Endothelial cell of hepatic sinusoid (primary cell): ENCODE results near the gene PTGES3L.
"Not testable (repeated sequence)": the region's sequence is repeated elsewhere in the genome, so short reads cannot be mapped to it uniquely, and the experiment has no call there.

ENCODE experiments used
- in situ Hi-C: cut with HindIII; loops from 2 replicates; pipeline ENCODE4 v1.10.0; 2017; ENCODE audit warnings: low sequenced_read_pairs

Gene PTGES3L

DNA sequence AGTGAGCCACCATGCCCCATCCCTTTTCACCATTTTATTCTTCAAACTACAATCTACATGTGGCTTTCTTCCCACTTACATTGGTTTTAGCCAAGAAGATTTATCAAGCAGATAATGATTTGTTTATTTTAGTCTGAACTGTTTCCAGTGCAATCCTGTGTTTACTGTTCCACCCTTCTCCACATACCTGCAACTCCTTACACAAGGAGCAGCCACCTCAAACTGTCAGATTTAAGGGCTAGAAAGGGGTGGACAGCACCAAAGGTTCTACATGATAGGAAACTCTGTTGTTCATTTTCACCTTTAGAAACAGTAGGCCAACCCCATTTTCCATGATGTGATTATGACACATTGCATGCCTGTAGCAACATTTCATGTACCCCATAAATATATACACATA lies 2.4 kb upstream of the PTGES3L start:
- in situ Hi-C loops, result no loop called here

DNA sequence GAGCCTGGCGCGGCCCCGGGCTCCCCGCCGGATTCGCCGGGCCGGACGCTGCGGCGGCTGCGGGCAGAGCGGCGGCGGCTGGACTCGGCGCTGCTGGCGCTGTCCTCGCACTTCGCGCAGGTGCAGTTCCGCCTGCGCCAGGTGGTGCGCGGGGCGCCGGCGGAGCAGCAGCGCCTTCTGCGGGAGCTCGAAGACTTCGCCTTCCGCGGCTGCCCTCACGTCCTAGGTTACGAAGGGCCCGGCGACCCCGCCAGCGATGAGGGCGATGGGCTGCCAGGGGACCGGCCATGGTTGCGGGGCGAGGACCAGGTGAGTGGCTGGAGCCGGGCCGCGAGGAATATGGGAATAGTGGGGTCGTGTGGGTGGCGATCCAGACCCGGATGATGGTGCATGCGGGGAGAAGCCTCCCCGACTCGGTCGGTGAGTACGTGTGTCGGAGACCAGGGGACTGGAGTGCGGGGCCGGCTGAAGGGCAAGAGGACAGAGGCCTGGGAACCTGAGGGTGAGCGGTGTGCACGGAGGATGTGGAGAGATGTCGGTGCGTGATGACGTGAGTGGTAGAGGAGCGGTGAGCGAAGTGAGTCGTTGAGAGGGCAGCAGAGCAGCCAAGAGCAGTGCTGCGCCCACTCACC lies 1.0 kb upstream of the PTGES3L start:
- in situ Hi-C loops, result no loop called here

DNA sequence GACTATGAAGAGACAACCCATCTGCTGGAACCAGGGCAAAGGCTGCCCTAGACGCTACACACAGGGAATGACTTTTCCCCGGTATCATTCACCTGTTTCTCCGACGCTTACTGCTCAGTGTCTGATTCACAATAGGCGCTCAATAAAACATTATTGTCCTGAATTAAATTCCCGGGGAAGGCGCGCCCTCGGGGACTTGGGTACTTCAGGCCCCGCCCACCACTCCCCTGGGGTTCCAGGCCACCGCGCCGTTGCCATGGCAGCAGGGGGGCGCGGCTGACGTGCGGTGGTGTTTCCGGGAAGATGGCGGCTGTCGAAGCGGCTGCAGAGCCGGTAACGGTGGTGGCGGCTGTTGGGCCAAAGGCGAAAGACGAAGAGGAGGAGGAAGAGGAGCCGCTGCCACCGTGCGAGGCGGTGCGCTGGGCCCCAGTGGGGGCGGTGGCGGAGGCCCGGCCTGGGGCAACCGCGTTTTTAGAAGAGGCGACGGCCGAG lies 440 bp upstream of the PTGES3L start, which contains the start of gene RUNDC1:
Gene RUNDC1, plus strand, starts transcription at position 292 of the 492 bp plus-strand sequence. Its CDS starts 12 bp downstream, at position 304.
- in situ Hi-C loops, result no loop called here

DNA sequence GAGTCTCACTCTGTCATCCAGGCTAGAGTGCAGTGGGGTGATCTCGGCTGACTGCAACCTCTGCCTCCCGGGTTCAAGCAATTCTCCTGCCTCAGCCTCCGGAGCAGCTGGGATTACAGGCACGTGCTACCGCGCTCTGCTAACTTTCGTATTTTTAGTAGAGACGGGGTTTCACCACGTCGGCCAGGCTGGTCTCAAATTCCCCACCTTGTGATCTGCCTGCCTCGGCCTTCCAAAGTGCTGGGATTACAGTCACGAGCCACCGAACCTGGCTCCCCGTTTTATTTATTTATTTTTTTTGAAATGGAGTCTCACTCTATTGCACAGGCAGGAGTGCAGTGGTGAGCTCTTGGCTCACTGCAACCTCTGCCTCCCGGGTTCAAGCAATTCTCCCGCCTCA lies 4.2 kb downstream of the PTGES3L start:
- in situ Hi-C loops, result not testable (repeated sequence)

DNA sequence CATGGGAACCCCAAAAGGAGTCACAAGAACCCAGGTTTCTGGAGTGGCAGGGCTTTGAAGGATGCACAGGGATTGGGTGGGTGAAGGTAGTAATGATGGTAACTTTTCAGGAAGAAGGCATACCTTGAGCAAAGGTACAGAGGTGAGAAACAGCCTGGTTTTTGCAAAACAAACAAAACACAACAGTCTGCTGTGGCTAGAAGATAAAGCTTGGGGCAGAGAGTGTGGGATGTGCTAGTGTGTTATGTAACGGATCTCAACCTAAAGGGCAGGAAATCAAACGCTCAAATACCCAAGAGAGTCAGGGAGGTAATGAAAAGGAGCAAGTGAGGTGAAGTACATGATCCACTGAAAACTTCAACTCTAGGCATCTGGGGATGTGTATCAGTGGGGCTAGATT lies 4.6 kb downstream of the PTGES3L start:
- in situ Hi-C loops, result no loop called here

DNA sequence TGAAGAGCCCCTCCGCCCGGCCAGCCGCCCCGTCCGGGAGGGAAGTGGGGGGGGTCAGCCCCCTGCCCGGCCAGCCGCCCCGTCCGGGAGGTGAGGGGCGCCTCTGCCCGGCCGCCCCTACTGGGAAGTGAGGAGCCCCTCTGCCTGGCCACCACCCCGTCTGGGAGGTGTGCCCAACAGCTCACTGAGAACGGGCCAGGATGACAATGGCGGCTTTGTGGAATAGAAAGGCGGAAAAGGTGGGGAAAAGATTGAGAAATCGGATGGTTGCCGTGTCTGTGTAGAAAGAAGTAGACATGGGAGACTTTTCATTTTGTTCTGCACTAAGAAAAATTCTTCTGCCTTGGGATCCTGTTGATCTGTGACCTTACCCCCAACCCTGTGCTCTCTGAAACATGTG lies 6.6 kb downstream of the PTGES3L start:
- in situ Hi-C loops, result not testable (repeated sequence)

DNA sequence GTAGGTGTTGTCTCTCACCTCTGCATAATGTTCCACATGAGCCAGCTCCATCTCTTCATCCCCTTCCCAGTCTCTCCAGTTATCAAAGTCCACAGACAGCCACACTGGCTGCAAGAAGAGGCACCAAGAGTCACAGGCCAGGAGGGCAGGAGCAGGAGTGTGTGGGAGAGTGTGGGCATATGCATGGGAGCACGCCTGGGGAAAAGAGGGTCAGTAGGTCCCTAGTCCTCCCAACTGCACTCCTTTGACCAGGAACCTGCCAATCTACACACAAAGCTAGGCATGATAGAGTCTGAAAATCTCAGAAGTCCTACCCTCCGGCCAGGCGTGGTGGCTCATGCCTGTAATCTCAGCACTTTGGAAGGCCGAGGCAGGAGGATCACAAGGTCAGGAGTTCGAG lies 8.3 kb downstream of the PTGES3L start:
- in situ Hi-C loops, result no loop called here

DNA sequence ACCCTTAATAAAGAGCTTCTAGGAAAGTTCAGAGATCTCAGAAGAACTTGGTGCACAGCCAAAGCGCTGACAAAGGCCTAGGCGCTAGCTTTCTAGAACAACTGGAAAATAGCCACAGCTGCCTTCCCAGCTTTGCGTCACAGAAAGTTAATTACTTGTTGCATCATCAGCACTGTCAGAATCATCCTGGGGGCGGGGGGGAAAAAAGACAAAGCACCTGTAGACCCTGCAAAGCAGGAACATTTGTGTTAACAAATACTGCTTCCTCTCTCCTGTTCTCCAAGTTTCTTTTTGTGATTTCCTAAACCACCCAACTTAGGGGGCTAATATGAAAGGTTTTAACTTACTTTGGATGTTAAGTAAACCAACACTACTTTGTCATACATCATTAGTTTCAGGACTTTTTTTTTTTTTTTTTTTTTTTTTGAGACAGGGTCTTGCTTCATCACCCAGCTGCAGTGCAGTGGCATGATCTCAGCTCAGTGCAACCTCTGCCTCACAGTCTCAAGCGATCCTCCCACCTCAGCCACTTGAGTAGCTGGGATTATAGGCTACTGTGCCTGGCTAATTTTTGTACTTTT lies 10.8 kb downstream of the PTGES3L start:
- in situ Hi-C loops, result no loop called here

DNA sequence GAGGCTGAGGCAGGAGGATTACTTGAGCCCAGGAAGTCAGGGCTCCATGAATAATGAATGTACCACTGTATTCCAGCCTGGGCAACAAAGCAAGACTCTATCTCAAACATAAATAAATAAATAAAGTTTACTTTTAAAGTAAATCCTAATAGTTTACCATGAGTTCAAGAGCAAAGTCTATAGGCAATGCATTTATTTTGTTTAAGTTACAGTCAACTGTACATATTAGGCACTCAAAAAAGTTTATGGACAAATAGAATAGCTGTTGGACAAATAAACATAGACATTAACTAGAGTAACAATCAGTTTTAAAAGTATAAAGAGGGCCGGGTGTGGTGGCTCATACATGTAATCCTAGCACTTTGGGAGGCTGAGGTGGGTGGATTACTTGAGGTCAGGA lies 12.0 kb downstream of the PTGES3L start:
- in situ Hi-C loops, result no loop called here

DNA sequence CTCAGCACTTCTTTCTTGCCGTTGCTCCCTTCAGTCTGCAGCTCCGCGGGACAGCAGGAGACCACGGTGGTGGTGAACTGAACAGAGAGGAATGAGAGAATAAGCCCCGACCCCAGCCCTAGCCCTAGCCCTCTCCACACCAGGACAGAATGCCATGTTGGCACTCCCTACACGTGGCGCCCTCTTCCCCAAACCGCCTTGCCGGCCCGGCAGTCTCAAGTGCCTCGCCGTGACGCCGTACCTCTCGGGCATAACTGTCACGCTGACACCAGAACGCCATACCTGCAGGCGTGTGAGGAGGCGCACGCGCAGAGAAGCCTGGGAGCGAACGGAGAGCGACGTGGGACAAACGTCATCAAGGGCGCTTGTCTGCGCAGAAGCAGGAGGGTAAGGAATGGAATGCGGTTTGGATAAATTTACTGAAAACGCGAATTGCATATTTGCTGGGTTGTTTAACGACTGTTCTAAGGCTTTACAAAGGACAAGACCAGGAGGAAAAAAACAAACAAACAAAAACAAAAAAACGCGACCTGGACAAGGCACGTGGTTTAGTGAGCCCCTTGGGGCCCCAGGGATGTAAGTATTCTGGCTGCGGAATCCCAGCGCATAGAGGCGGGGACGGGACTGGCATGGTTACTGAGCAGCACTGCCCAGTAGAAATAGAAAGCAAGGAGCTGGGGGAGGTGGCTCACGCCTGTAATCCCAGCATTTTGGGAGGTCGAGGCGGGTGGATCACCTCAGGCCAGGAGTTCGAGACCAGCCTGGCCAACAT lies 15.5 kb downstream of the PTGES3L start, which contains the start of gene AARSD1:
Gene AARSD1, minus strand, starts transcription at position 294 of the 772 bp plus-strand sequence. Its CDS starts 14 bp downstream, at position 280.
- in situ Hi-C loops, result no loop called here

DNA sequence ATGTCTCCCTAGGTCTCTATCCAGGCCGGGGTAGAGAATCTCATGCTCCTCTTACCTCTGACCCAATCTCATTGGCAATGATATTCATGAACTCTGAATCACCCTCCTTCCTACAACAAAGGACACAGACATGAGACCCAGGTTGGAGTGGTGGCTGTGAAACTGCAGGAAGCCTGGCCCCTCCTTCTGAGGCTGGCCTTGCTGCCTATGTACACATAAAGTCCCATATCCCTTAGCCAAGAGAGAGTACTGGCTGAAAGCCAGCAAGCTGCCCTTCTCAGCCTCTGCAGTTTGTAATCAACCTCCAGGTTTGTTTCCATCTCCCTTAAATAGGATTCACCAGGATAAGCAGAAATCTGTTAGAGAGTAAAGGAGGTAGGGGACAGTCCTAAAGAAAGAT lies 26.2 kb downstream of the PTGES3L start:
- in situ Hi-C loops, result no loop called here

DNA sequence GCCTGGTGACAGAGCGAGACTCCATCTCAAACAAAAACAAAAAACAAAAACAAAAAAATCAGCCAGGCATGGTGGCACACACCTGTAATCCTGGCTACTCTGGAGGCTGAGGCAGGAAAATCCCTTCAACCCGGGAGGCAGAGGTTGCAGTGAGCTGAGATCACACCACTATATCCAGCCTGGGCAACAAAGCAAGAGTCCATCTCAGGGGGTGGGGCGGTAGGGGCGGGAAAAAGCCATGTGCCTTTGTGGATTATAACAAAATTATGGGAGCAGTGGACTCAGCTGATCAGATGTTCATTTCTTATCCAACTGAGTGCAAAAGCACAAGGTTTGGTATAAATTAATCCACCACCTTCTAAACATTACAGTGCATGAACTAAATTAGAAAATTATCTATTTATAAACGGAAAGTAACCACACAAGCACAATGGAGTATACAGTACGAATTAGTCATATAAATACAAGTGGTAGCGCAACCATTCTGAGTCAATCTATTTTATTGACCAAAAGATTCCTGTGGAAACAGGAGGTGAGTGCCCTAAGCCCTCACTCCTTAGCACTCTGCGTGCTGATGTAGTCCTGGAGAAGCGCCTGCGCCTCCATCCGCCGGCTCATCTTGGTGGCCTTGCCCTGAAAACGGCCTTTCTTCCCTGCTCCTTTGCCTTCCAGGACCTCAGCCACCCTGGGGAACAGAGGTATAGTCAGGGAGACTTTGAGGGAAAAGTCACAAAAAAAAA lies 29.7 kb downstream of the PTGES3L start:
- in situ Hi-C loops, result no loop called here

DNA sequence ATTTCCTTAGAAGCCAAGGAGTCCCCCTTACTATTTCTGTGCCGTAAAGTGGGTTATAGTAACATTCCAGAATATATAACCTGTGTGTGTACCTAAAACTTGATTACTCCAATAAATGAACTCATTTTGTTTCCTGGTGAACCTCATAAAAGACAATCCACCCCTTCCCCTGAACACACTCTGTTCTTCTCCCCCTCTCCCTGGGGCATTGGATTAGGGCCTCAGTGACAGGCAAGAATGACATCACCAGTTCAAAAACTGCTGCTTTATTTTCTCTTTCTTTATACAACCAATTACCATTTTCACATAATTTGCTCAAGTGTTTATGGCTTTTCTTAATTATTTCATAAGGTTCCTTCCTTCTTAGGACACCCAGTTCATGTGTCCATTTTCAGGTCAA lies 33.1 kb downstream of the PTGES3L start:
- in situ Hi-C loops, result loop anchor here (25.0 kb wide), 1 partner anchor 335 kb away; the partner anchor contains the start of genes RETREG3 and TUBG1

DNA sequence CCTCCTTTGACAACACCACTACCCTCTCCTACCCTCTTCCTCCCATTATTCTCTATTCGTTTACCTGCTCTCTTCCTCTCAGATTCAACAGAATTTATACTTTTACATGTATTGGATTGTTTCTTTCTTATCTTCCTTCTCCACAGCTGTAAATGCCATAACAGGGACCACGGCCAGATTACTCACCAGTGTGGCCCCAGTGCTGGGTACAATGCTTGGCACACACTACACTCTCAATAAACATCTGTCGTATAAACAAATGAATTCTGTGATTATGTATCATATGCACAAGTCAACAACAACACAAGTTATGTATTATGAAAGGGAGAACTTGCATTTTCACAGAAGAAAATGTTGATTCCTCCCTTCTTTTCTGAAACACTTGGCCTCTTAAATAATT lies 35.7 kb downstream of the PTGES3L start:
- in situ Hi-C loops, result loop anchor here (25.0 kb wide), 1 partner anchor 332 kb away; the partner anchor contains the start of genes RETREG3 and TUBG1

DNA sequence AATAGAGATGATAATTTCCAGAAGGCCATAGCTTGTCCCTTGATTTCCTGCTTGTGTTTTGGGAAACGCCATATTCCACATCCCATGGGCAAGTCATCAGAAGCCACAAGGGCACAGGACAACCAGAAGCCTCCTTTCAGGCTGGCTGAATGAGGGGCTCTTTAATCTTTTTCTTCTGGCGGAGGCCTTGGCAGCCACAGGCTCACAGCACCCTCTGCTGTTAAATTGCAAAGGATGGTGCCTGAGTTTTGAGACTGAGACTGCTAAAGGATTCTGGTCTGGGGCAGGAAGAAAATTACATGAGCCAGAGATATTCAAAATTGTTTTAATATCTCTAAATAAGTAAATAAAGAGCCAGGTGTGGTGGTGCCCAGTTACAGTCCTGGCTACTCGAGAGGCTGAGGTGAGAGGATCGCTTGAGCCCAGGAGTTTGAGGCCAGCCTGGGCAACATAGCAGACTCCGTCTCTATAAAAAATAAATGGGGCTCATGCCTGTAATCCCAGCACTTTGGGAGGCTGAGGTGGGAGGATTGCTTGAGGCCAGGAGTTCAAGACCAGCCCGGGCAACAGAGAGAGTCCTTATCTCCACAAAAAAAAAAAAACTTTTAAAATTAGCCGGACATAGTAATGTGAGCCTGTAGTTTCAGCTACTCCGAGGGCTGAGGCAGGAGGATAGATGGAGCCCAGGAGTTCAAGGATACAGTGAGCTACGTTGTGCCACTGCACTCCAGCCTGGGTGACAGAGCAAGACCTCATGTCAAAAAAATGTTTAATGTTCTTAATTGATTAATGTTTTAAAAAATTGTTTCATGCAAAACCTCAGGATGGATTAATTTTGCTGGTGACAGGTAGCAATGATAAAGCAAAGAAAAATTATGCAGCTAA lies 41.9 kb downstream of the PTGES3L start:
- in situ Hi-C loops, result loop anchor here (25.0 kb wide), 1 partner anchor 326 kb away; the partner anchor contains the start of genes RETREG3 and TUBG1

DNA sequence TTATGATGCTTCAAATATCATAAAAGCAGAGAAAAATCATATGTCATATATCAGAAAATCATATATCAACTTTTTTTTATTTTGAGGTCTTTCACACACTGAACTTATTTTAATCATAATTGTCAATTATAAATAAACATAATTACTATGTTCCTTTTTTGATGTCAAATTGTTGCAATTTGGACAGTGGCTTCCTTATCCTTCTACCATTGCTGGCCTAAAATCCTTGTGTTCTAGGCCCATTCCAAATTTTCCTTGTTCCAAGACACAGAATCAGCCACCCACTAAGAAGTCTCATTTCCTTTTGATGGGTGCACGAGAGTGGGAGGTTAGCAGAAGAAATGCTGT lies 50.4 kb downstream of the PTGES3L start:
- in situ Hi-C loops, result loop anchor here (5.0 to 25.0 kb wide), 2 partner anchors 72 to 317 kb away; partner anchors contain the start of genes RETREG3 and TUBG1

DNA sequence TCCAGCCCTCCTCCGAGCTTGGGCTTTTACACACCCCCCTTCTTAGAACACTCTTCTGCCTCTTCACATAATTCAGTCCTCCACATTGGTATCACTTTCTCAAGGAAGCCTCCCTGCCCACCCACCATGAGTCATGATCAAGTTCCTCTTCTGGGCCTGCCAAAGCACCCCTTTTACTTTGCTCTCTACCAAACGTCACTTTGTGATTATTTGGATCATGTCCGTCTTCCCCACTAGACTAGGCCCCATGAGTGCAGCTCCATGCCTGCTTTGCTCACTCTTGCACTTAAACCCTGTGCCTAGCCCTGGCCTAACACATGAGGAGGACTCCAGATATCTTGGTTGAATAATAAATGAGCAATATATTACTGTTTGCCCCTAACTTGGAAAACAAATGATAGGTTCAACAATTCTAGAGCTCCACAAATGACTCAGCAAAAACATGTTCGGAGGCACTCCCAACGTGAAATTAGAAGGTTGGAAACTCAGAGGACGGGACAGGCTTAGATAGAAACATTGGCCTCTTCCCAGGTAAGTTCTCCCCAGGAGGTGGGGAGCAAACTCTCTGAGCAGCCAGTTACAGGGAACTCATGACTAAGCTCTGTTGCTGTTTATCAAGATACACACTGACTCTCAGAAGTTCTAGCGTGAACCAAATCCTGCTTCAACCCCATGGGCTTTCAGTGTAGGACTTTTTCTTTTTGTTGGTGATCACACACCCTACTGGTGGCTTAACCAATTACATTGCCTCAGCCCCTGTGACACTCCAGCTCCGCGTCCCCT lies 51.0 kb downstream of the PTGES3L start:
- in situ Hi-C loops, result loop anchor here (5.0 to 25.0 kb wide), 2 partner anchors 72 to 317 kb away; partner anchors contain the start of genes RETREG3 and TUBG1

DNA sequence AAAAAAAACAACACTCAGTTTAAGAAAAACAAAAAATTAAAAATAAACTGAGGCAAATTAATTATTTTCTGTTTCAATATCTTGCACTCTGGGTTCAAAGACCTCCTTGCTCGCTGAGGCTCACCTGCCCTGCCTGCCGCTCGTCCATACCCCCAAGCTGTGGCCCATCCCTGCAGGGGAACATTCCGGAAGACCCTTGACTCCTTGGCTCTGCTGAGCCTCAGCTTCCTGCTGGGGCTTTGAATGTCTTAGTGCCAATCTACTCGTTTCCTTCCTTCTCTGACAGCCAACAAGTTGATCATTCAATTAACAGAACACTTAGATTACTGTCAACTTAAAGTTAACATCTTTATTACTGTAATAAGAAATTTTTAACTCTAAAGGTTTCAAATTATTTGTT lies 55.0 kb downstream of the PTGES3L start:
- in situ Hi-C loops, result loop anchor here (5.0 to 25.0 kb wide), 2 partner anchors 68 to 313 kb away; partner anchors contain the start of genes RETREG3 and TUBG1

DNA sequence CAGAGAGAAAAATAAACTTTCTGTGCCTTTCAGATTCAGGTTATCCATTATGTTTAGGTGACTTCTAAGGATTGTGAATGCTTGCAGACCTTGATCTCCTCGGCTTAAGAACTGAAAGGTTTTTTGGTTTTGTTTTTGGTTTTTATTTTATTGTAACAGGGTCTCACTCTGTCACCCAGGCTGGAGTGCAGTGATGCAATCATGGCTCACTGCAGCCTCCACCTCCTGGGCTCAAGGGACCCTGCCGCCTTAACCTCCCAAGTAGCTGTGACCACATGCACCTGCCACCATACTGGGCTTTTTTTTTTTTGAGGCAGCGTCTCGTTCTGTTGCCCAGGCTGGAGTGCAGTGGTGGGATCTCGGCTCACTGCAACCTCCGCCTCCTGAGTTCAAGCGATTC lies 56.4 kb downstream of the PTGES3L start:
- in situ Hi-C loops, result not testable (repeated sequence)
